HepG2 (cell line): ENCODE measurements around the gene KLHDC2. TPM values are rescaled to one million over a fixed set of nuclear protein-coding genes. Genes with fewer than 3 reads are reported as not detected.

Source experiments
- DR1 ChIP-seq: sonication (generic); formaldehyde crosslinking; IDR thresholded peaks from 2 replicates; pipeline ENCODE4 v1.8.0; 2021; ENCODE audit warnings: mild to moderate bottlenecking, missing genetic modification reagents, inconsistent platforms
- E2F2 ChIP-seq: sonication (generic); formaldehyde crosslinking; IDR thresholded peaks from 2 replicates; pipeline ENCODE4 v1.4.0; 2020; ENCODE audit warnings: missing genetic modification reagents, borderline replicate concordance
- ELF3 ChIP-seq: IDR thresholded peaks from 2 replicates; pipeline ENCODE4 v1.6.1; 2016; ENCODE audit warnings: missing genetic modification reagents, missing compliant biosample characterization
- GMEB2 ChIP-seq: IDR thresholded peaks from 2 replicates; pipeline ENCODE4 v1.6.1; 2016; ENCODE audit warnings: missing biosample characterization, missing genetic modification reagents, low read depth
- MXI1 ChIP-seq: IDR thresholded peaks from 3 replicates; pipeline ENCODE4 v1.6.1; 2012; ENCODE audit warnings: low read depth, low read length, inconsistent platforms, borderline replicate concordance
- NFYC ChIP-seq: IDR thresholded peaks from 2 replicates; pipeline ENCODE4 v1.6.1; 2016; ENCODE audit warnings: missing genetic modification reagents, missing compliant biosample characterization
- NR2F6 ChIP-seq, 2 experiments: IDR thresholded peaks; 2 replicates each; pipeline ENCODE4 v1.6.1; 2016; ENCODE audit warnings: antibody characterized with exemption in 1 of 2, mild to moderate bottlenecking in 1 of 2
- REST ChIP-seq, 2 experiments: IDR thresholded peaks; 2 replicates each; pipeline ENCODE4 v1.6.1; 2011 to 2012; ENCODE audit warnings: low read length in 2 of 2, borderline replicate concordance in 1 of 2, low read depth in 1 of 2, mild to moderate bottlenecking in 1 of 2, moderate library complexity in 1 of 2
- RFXANK ChIP-seq: IDR thresholded peaks from 2 replicates; pipeline ENCODE4 v1.6.1; 2016
- RORA ChIP-seq: sonication (generic); formaldehyde crosslinking; IDR thresholded peaks from 2 replicates; pipeline ENCODE4 v1.5.0; 2020; ENCODE audit warnings: mild to moderate bottlenecking, missing genetic modification reagents, moderate library complexity
- SIX4 ChIP-seq: sonication (generic); formaldehyde crosslinking; IDR thresholded peaks from 2 replicates; pipeline ENCODE4 v1.4.0; 2020; ENCODE audit warnings: missing genetic modification reagents
- SPEN ChIP-seq: sonication (generic); formaldehyde crosslinking; IDR thresholded peaks from 2 replicates; pipeline ENCODE4 v1.5.1; 2020; ENCODE audit warnings: low read depth, mild to moderate bottlenecking, missing genetic modification reagents
- SRF ChIP-seq: IDR thresholded peaks from 2 replicates; pipeline ENCODE4 v1.6.1; 2011; ENCODE audit warnings: mild to moderate bottlenecking, low read depth, low read length, moderate library complexity
- TFDP2 ChIP-seq: sonication (generic); formaldehyde crosslinking; IDR thresholded peaks from 2 replicates; pipeline ENCODE4 v1.4.0; 2020; ENCODE audit warnings: missing genetic modification reagents
- ZBTB10 ChIP-seq: sonication (generic); formaldehyde crosslinking; IDR thresholded peaks from 2 replicates; pipeline ENCODE4 v1.4.0; 2020; ENCODE audit warnings: missing genetic modification reagents, borderline replicate concordance
- ZMYM4 ChIP-seq: sonication (generic); formaldehyde crosslinking; IDR thresholded peaks from 2 replicates; pipeline ENCODE4 v1.8.1; 2023; ENCODE audit warnings: mild to moderate bottlenecking, missing genetic modification reagents
- ZNF589 ChIP-seq: sonication (generic); formaldehyde crosslinking; conservative IDR thresholded peaks from 2 replicates; pipeline ENCODE4 v1.8.0; 2022; ENCODE audit warnings: mild to moderate bottlenecking, moderate library complexity, missing genetic modification reagents
- ZNF724P ChIP-seq: sonication (generic); formaldehyde crosslinking; IDR thresholded peaks from 2 replicates; pipeline ENCODE4 v1.8.0; 2022; ENCODE audit warnings: missing genetic modification reagents, borderline replicate concordance
- polyA plus RNA-seq, 8 experiments: library from polyadenylated mRNA; depleted of rRNA in 3 of 8; stranded (reverse) in 7 of 8; unstranded in 1 of 8; fragments of >200 nt; fragmentation: Illumina TruSeq in 4 of 8; extraction: Trizol in 4 of 8; gene quantifications; 2 replicates each; pipeline versions ENCODE4 v1.2.1 to v1.2.3, GENCODE V29; 2011 to 2016; ENCODE audit warnings: low read depth in 4 of 8, missing spikeins in 1 of 8, mixed read lengths in 1 of 8; ENCODE audit not compliant: insufficient read depth in 1 of 8
- total RNA-seq, 5 experiments: library from RNA; depleted of rRNA; stranded (reverse); fragments of >200 nt; fragmentation: Illumina TruSeq; extraction: Trizol; gene quantifications; 2 replicates each; pipeline ENCODE4 v1.2.3, GENCODE V29; 2016; ENCODE audit warnings: low read depth in 1 of 5

The KLHDC2 gene
- total and polyA plus RNA-seq, 2 of the 13 experiments (the other 11 are each of a cell fraction or from before 2014, with no cell fraction given): 95.5 to 170 TPM

- TF ChIP-seq E2F2 (CRISPR knock-in tag) (no peak), NFYC (CRISPR knock-in tag) (0 out of 2 replicates have a peak, but pooled peaks have one; percentile 9), REST (IDR thresholded peaks at IDR 0.05; ENCODE audit: borderline replicate concordance in 1 of 2, low read depth in 1 of 2, low read length in 2 of 2) (peak in 1 of 2 experiments; percentile 77; a peak in 2 of 4 replicates), GMEB2 (CRISPR knock-in tag) (no peak), SPEN (CRISPR knock-in tag) (peak; percentile 82; the same call in 1 of the 2 replicates), SRF (peak; percentile 77; the same call in 1 of the 2 replicates), ZNF589 (no peak), SIX4 (peak; percentile 59; the same call in 1 of the 2 replicates), ZNF724P (CRISPR knock-in tag) (0 out of 2 replicates have a peak, but pooled peaks have one; percentile 37), TFDP2 (CRISPR knock-in tag) (peak; percentile 43; the same call in 1 of the 2 replicates), RORA (CRISPR knock-in tag) (no peak), DR1 (CRISPR knock-in tag) (0 out of 2 replicates have a peak, but pooled peaks have one; percentile 58), ELF3 (CRISPR knock-in tag) (peak; percentile 52), ZBTB10 (CRISPR knock-in tag) (no peak), NR2F6 (IDR thresholded peaks at IDR 0.05) (peak; percentile 90), NR2F6 (CRISPR knock-in tag; IDR thresholded peaks at IDR 0.05) (peak; percentile 87), RFXANK (CRISPR knock-in tag) (no peak; the same call in 1 of the 2 replicates), ZMYM4 (CRISPR knock-in tag) (peak; percentile 72), MXI1 (no peak; the same call in 2 of the 3 replicates)
Measured at GRCh38 chr14:49770212-49770817, 2.4 kb downstream of the KLHDC2 start (continued).
